ENCODE data around the gene DBN1. TPM values are rescaled to one million over a fixed set of nuclear protein-coding genes. Genes with fewer than 3 reads are reported as not detected.

Gene DBN1
- total RNA-seq, 4 donors from 2014 or later: 89.8 to 139 (median 111) TPM

GRCh38 chr5:177426566-177427210, 46.7 kb downstream of the DBN1 start, which contains the start of gene GRK6:
GRK6 (plus strand) TSS chr5:177426676; CDS start chr5:177426846, 170 bp downstream.
- peak; percentile 60 to 84 for TF ChIP-seq POLR2A (IDR thresholded peaks at IDR 0.05)
- TF ChIP-seq EP300 (IDR thresholded peaks at IDR 0.05): no peak
- no peak for TF ChIP-seq CTCF (IDR thresholded peaks at IDR 0.05)
- peak within 1 kb of the TSS; percentile 92 to 97 (median 94) for H3K27ac ChIP-seq

GRCh38 chr5:177425801-177426565, 47.5 kb downstream of the DBN1 start:
- H3K9me3 ChIP-seq: no peaks in the 10 kb centered on the region
- WGBS, 2 donors: 1 to 2% methylated on average over 40 to 50 of the region's 52 CpGs
- no peaks in the 10 kb centered on the region for H3K27me3 ChIP-seq
- TF ChIP-seq EP300 (IDR thresholded peaks at IDR 0.05) (peak in 1 of 2 donors; percentile 95), POLR2A (IDR thresholded peaks at IDR 0.05) (peak in 1 of 2 donors; percentile 78), CTCF (IDR thresholded peaks at IDR 0.05) (peak in 2 of 5 experiments; percentile 20 to 34)
- H3K4me3 ChIP-seq: peak overlapping the region; percentile 20 to 89 (median 49)
- peak overlapping the region; percentile 86 to 97 (median 92) for H3K27ac ChIP-seq
- peaks cover 0 to 42% (median 34%) of the 10 kb centered on the region in 4 donors for H3K4me1 ChIP-seq
- H3K36me3 ChIP-seq: peaks cover 0 to 10% (median 0%) of the 10 kb centered on the region in 3 donors
- peak; percentile 100 for DNase-seq (ENCODE audit: low spot score in 2 of 2)

More at GRCh38 chr5:177426566-177427210, 46.7 kb downstream of the DBN1 start, which contains the start of gene GRK6:
- WGBS, 2 donors: 0 to 1% methylated on average over 28 to 38 of the region's 82 CpGs
- peaks cover 0 to 48% (median 36%) of the 10 kb centered on the region in 4 donors for H3K4me1 ChIP-seq
- peaks cover 0 to 17% (median 0%) of the 10 kb centered on the region in 3 donors for H3K36me3 ChIP-seq
- DNase-seq (ENCODE audit: low spot score in 2 of 2): no peak
- H3K4me3 ChIP-seq: peak within 1 kb of the TSS; percentile 63 to 99 (median 92)
- no peaks in the 10 kb centered on the region for H3K27me3 ChIP-seq
- H3K9me3 ChIP-seq: no peaks in the 10 kb centered on the region

- peak overlapping the region; percentile 20 to 66 (median 49) for H3K4me3 ChIP-seq
- H3K4me1 ChIP-seq: peaks cover 0 to 37% (median 32%) of the 10 kb centered on the region in 4 donors
- H3K27me3 ChIP-seq: no peaks in the 10 kb centered on the region
- peak overlapping the region; percentile 86 to 97 (median 92) for H3K27ac ChIP-seq
- TF ChIP-seq EP300 (IDR thresholded peaks at IDR 0.05): no peak
- TF ChIP-seq CTCF (IDR thresholded peaks at IDR 0.05): no peak
- TF ChIP-seq POLR2A (IDR thresholded peaks at IDR 0.05): no peak
- no peaks in the 10 kb centered on the region for H3K9me3 ChIP-seq
- peaks cover 0 to 3% (median 0%) of the 10 kb centered on the region in 3 donors for H3K36me3 ChIP-seq
- no peak for DNase-seq (ENCODE audit: low spot score in 2 of 2)
- WGBS, 2 donors: 44 to 52% methylated on average over 13 of the region's 13 CpGs
These were observed 48.1 kb downstream of the DBN1 start for GRCh38 chr5:177425196-177425800.

- Histone ChIP-seq H3K27me3 (no peaks in the 10 kb centered on the region), H3K9me3 (no peaks in the 10 kb centered on the region), H3K4me3 (no peak overlapping the region), H3K4me1 (peaks cover 0 to 25% (median 21%) of the 10 kb centered on the region in 4 donors), H3K36me3 (no peaks in the 10 kb centered on the region), H3K27ac (no peak overlapping the region)
- WGBS, 2 donors: 92 to 98% methylated on average over 2 of the region's 2 CpGs
- TF ChIP-seq POLR2A (IDR thresholded peaks at IDR 0.05) (no peak), CTCF (IDR thresholded peaks at IDR 0.05) (no peak), EP300 (IDR thresholded peaks at IDR 0.05) (no peak)
- DNase-seq (ENCODE audit: low spot score in 2 of 2): no peak
These were observed 49.8 kb downstream of the DBN1 start for GRCh38 chr5:177423671-177424070.

All from tibial nerve (tissue), 4 donors.